AG08396 (cell line): ENCODE measurements around the gene RIPK4.
A peak's percentile ranks its signal among the peaks of the same experiment; 100 is the strongest.

Source experiments
- DNase-seq: peaks from one replicate; pipeline ENCODE4 v3.0.0; 2012; ENCODE audit warnings: low spot score, mixed read lengths

The RIPK4 gene

DNA sequence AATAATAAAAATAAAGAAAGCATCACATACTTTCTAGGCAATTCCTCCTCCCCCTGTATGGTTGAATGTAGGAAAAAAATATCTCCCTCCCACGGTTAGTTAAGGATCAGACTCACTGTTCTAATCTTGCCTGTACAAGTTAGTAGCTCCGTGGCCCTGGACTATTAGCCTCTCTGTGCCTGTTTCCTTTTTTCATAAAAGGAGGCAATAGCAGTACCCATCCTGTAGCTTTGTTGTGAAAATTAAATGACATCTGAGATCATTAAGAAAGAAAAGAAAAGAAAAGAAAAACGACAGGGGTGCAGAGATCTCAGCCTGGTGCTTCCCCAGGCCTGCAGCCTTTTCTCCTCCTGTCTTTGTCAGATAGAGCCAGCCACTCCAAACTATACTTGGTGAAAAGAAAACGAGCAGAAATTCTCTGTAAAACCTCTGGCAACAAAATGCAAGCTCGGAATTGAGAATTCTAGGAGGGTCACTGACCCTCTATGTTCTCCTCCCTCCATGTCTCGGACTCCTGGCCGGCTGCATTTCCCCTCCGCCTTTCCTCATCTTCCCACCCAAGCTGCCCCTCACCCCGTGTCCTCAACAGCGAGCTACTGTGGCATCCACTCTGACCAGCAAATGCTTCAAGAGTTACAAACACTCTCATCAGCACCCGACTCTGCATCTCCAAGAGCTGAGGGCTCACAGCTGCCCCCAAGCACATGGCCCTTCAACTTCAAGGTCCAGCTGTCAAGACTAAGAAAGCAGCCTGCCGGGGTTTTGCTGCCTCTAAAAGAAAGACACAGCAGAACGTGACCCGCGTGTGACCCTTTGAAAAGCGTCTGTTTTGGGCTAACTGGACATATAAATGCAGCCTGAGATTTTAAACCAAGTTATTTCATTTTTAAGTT, 13.6 kb downstream of the RIPK4 start:
- no peak for DNase-seq

DNA sequence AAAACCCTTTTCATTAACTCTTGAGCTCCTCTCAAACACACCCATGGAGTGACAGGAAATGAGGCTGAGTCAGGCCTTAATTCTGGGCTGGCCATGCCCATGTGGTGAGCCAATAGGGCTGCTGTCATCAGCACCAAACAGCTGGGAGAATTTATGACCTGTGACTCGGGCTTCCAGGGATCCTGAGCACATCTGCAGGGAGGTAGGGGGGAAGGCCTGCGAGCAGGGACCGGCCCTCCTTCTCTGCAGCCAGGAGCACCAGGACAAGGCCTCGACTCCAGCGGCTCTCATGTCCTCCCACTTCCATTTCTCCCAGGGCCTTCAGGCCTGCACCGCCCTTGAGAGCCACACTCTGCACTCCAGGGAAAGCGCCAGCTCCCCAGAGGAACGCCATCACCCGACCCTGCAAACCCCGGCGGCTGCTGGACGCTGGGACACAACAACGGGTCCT, 14.6 kb downstream of the RIPK4 start:
- peak; percentile 81 for DNase-seq

DNA sequence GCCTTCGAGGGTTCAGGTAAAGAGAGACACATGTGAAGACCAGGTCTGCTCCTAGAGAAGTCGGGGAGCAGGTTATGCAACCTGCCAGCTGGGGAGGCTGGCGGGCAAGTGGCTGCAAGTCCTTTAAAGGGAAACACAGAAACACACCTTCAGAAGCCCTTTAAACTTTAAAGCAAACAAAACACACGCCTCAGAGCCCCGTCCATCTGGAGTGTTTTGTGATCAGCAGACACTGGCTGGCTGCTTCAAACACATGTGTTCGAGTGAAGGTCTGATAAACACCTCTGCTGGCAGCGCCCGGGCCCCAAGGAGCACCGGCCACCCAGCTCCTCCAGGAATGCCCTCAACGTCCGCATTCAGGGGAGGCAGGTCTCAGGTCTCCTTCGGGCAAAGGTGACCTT, 15.2 kb downstream of the RIPK4 start:
- DNase-seq: no peak

DNA sequence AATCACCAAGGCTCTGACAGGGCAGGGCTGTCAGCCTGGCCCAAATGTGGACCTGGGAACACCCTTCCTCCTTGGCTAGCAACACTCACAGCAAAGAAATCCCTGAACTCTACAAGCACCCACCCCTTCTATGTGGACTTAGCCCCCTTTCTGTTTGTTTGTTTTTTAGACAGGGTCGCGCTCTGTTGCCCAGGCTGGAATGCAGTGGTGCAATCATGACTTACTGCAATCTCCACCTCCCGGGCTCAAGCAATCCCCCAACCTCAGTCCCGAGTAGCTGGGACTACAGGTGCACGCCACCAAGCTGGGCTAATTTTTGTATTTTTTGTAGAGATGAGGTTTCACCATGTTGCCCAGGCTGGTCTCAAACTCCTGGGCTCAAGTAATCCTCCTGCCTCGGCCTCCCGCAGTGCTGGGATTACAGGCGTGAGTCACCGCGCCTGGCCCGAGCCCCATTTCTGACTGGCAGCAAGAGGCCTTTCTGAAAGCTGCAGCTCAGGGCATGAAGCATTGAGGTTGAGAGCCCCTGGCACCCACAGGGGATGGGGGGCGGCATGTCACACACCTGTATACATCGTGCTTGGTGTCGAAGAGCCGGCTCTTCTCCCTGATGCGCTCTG, 16.2 kb downstream of the RIPK4 start:
- DNase-seq: no peak

DNA sequence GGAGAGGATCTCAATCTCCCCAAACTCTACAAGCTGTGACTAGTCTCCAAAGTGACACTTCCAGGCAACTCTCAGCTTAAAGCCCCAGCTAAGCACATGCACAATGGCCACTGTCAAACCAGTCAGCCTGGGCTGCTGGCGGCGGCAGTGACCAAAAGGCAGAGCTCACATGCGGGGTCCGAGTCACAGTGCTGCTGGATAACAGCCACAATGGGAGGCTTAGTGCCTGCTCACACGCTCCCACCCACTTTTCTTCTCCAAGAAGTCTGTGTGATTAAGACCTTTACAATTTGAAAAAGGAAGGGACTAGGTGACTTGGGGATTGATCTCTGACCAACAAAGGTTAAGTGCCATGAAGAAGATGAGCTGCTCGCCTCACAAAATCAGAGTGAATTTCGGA, 16.8 kb downstream of the RIPK4 start:
- DNase-seq: no peak

- DNase-seq: no peak
These were observed 17.6 kb downstream of the RIPK4 start for GRCh38 chr21:41749286-41749685.

DNA sequence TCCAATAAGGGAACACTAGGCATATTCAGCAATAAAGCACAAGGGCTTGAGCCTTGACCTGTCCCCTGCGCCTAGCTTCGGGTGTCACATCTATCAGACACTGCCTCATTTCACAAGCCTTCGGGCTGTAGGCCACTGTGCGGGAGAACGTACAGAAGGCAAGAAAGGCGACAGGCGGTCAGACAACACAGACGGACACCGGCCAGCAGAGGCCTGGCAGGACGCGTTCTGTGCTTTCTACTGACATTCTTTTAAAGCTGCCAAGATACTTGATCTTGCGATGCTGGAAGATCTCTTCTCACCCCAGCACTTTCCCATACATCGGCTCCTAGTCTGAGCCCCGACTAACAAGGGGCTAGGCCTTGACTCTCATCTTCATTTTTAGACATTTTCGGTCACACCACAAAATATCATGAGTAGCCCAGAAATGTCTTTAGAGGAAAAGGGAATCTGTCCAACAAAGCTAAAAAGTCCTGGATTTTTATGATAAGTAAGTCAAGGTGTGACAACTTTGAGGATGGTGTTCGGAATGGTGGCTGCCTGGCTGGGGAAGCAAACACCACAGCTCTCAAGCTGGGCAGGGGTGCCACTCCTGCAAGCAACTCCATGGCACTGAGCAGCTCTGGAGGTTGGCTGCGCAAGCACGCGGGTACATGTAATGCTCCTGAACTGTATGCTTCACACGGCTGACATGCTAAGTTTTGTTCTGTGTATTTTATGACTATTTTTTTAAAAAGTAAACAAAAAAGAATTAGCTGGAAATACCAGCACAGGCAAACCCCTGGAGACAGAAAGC, 18.7 kb downstream of the RIPK4 start:
- no peak for DNase-seq

- no peak for DNase-seq
These were observed 20.2 kb downstream of the RIPK4 start for GRCh38 chr21:41746744-41747006.

DNA sequence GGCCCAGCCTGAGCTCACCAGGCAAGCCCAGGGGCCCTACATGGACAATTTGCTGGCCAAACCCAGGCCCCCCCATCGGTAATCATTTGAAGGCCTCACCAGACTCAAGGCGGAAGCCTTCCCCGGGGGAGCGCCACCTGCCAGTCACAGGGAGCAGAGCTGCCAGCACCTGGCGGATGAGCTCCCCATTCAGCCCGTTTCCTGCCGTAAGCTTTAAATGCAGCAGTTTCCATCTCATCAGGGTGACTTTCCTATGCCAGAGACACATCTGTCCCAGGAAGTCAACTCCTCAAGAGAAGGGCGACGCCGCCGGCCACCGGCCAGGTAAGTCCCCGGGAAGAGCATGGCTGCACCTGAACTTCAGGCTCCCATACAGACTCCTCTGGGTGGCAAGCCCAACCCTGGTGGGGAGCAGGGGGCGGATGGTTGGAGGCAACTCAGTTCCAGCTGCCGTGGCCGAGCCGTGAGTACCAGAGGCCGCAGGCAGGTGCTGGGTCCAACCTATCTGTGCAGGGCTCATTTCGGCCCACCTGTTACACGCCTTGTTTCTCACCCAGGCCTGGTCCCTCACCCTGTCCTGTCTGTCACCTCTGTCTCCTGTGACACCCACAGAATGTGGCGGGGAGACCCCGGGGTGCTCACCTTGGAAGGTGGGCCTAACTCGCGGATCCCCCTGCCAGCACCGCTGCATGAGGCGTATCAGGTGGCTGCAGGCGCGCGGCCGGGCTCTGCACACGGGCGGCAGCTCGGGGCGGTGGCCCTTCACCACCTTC, 20.7 kb downstream of the RIPK4 start:
- no peak for DNase-seq

- no peak for DNase-seq
These were observed 21.6 kb downstream of the RIPK4 start for GRCh38 chr21:41745026-41745820.

GRCh38 chr21:41744028-41744930, 22.6 kb downstream of the RIPK4 start:
- DNase-seq: no peak

- DNase-seq: no peak
These were observed 23.4 kb downstream of the RIPK4 start for GRCh38 chr21:41743321-41744027.

- DNase-seq: no peak
These were observed 24.6 kb downstream of the RIPK4 start for GRCh38 chr21:41742073-41742875.

DNA sequence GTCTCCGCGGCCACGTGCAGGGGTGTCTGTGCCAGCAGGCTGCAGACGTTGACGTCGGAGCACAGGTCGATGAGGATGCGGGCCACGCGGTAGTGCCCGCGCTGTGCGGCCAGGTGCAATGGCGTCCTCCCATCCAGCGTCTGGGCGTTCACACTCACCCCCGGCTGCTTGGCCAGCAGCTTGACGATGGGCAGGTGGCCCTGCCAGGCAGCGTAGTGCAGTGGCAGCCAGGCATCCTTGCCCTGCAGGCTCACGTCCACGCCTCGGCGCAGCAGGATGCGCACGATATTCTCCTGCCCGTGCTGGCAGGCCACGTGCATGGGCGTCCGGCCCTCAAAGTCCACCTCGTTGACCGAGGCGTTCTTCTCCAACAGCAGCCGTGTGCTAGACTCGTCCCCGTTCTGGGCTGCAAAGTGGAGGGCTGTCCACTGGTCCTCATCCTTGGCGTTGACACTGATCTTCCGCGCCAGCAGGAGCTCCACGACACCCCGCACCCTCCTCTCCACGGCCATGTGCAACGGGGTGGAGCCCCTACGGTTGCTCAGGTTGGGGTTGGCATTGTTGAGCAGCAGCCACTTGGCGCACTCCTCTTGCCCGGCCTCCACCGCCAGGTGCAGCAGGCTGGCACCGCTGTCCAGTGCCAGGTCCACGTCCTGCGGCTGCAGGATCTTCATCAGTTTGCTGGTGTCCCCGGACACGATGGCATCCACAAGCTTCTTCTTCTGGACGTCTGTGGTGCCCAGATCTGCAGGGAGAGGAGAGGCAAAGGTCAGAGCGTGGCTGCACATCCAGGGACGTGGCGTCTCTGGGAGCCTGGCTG, 25.4 kb downstream of the RIPK4 start:
- DNase-seq: no peak

GRCh38 chr21:41740604-41741252, 26.1 kb downstream of the RIPK4 start:
- no peak for DNase-seq

- no peak for DNase-seq
These were observed 26.9 kb downstream of the RIPK4 start for GRCh38 chr21:41739936-41740335.

GRCh38 chr21:41739011-41739410, 27.8 kb downstream of the RIPK4 start:
- DNase-seq: no peak
